HepG2 (cell line): ENCODE results near the gene CFAP46.

Source experiments
- ATF2 ChIP-seq: sonication (generic); formaldehyde crosslinking; IDR thresholded peaks from 2 replicates; pipeline ENCODE4 v1.4.0; 2020; ENCODE audit warnings: missing genetic modification reagents
- CHD4 ChIP-seq: fragments of 200-600 bp; sonication (generic); IDR thresholded peaks from 2 replicates; pipeline ENCODE4 v1.7.0; 2017; ENCODE audit warnings: mild to moderate bottlenecking, low read length, borderline replicate concordance
- HINFP ChIP-seq: sonication (generic); formaldehyde crosslinking; IDR thresholded peaks from 2 replicates; pipeline ENCODE4 v1.4.0; 2020; ENCODE audit warnings: low read depth, mild to moderate bottlenecking, missing genetic modification reagents
- HMGXB4 ChIP-seq, 2 experiments: sonication (generic) in 1 of 2; formaldehyde crosslinking in 1 of 2; IDR thresholded peaks; 2 replicates each; pipeline versions ENCODE4 v1.4.0 to v1.6.1; 2018 to 2020; ENCODE audit warnings: missing genetic modification reagents in 2 of 2, borderline replicate concordance in 1 of 2, low read depth in 1 of 2, mild to moderate bottlenecking in 1 of 2, missing biosample characterization in 1 of 2
- MAX ChIP-seq: IDR thresholded peaks from 2 replicates; pipeline ENCODE4 v1.6.1; 2012; ENCODE audit warnings: inconsistent platforms
- PHF20 ChIP-seq: sonication (generic); formaldehyde crosslinking; IDR thresholded peaks from 2 replicates; pipeline ENCODE4 v1.5.0; 2020; ENCODE audit warnings: mild to moderate bottlenecking, missing genetic modification reagents
- TAF1 ChIP-seq: sonication (generic); formaldehyde crosslinking; IDR thresholded peaks from 2 replicates; pipeline ENCODE4 v1.4.0; 2020; ENCODE audit warnings: missing genetic modification reagents
- YY1 ChIP-seq: IDR thresholded peaks from 2 replicates; pipeline ENCODE4 v1.6.1; 2011; ENCODE audit warnings: low read length, low read depth, moderate library complexity, mild to moderate bottlenecking; ENCODE audit not compliant: insufficient read depth, insufficient replicate concordance
- ZZZ3 ChIP-seq: sonication (generic); formaldehyde crosslinking; IDR thresholded peaks from 2 replicates; pipeline ENCODE4 v1.4.0; 2020; ENCODE audit warnings: missing genetic modification reagents, mild to moderate bottlenecking, borderline replicate concordance
- TF ChIP-seq, protein P1 (sequence below): sonication (generic); formaldehyde crosslinking; IDR thresholded peaks from 2 replicates; pipeline ENCODE4 v1.5.0; 2020; ENCODE audit warnings: mild to moderate bottlenecking, missing genetic modification reagents, moderate library complexity
- TF ChIP-seq, protein P2 (sequence below): sonication (generic); formaldehyde crosslinking; IDR thresholded peaks from 2 replicates; pipeline ENCODE4 v1.4.0; 2020; ENCODE audit warnings: low read depth, mild to moderate bottlenecking, missing genetic modification reagents

DNA sequence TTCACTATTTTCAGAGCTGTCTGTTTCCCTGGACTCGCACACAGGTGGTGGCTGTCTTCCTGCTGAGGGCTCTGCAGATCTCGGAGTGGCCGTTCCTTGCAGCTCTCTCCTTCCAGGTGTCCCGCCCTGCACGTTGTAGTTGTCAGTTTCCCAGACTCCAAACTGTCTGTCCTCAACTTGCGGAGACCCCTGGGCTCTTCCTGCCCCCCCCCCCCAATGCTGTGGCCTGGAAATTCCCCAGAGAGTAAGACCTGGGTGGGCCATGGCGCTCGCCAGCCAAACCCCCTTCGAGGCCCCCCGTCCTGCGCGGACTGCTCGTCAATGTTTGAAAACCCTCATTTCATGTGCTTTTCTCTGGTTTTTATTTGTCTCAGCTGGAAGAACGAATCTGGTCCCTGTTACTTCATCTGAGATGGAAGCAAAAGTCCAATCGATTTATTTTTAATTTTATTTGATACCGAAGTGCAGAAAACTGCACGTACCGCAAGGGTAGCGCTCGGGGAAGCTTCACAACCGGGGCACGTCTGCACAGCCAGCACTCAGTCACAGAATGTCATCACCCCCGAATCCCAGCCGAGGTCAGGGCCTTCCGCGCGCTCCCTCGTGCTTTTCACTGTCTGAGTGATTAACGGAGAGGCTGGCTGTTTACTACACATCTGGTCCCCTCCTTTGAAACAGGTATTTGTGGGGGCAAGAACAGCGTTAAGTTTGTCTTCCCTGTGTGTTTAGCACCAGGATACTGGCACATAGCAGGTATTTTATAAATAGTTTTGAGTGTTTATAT is 110.0 kb downstream of the CFAP46 start:
- TF ChIP-seq ZZZ3 (CRISPR knock-in tag) (no peak), CHD4 (no peak), ATF2 (CRISPR knock-in tag) (no peak), PHF20 (CRISPR knock-in tag) (no peak), MAX (no peak), HINFP (no peak), YY1 (no peak), HMGXB4 (CRISPR knock-in tag; IDR thresholded peaks at IDR 0.05; ENCODE audit: borderline replicate concordance in 1 of 2, low read depth in 1 of 2) (no peak), TAF1 (CRISPR knock-in tag) (no peak)
- TF ChIP-seq, protein P1, sequence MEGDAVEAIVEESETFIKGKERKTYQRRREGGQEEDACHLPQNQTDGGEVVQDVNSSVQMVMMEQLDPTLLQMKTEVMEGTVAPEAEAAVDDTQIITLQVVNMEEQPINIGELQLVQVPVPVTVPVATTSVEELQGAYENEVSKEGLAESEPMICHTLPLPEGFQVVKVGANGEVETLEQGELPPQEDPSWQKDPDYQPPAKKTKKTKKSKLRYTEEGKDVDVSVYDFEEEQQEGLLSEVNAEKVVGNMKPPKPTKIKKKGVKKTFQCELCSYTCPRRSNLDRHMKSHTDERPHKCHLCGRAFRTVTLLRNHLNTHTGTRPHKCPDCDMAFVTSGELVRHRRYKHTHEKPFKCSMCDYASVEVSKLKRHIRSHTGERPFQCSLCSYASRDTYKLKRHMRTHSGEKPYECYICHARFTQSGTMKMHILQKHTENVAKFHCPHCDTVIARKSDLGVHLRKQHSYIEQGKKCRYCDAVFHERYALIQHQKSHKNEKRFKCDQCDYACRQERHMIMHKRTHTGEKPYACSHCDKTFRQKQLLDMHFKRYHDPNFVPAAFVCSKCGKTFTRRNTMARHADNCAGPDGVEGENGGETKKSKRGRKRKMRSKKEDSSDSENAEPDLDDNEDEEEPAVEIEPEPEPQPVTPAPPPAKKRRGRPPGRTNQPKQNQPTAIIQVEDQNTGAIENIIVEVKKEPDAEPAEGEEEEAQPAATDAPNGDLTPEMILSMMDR = no peak
- TF ChIP-seq, protein P2, sequence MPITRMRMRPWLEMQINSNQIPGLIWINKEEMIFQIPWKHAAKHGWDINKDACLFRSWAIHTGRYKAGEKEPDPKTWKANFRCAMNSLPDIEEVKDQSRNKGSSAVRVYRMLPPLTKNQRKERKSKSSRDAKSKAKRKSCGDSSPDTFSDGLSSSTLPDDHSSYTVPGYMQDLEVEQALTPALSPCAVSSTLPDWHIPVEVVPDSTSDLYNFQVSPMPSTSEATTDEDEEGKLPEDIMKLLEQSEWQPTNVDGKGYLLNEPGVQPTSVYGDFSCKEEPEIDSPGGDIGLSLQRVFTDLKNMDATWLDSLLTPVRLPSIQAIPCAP (CRISPR knock-in tag) = no peak
